ENCODE measurements around the gene TCF4.
"Not testable (repeated sequence)": the region's sequence is repeated elsewhere in the genome, so short reads cannot be mapped to it uniquely, and the experiment has no call there.

The TCF4 gene

GRCh38 chr18:55477860-55478581 lies 110.0 kb downstream of the TCF4 start:
- no peak for DNase-seq (ENCODE audit: low read depth in 2 of 2, low spot score in 1 of 2)

DNA sequence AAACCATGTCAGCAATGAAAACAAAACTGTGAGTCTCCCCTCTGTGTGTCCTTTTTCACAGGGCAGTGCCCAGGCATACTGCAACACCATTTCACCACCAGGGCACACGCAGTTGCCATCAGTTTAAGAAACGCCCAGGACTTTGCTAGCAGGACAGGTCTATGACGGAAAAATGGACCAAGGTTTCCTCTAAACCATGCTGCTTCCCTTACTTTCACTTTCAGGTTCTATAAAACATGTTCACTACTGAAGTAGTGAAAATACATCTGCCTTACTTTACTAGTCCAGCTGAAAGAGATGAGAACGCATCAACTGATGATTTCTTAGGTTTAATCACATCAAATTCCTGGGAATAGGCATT lies 110.5 kb downstream of the TCF4 start:
- no peak for DNase-seq (ENCODE audit: low read depth in 2 of 2, low spot score in 1 of 2)

- DNase-seq (ENCODE audit: low read depth in 2 of 2, low spot score in 1 of 2) = no peak
Measured at GRCh38 chr18:55475916-55476315, 112.1 kb downstream of the TCF4 start.

DNA sequence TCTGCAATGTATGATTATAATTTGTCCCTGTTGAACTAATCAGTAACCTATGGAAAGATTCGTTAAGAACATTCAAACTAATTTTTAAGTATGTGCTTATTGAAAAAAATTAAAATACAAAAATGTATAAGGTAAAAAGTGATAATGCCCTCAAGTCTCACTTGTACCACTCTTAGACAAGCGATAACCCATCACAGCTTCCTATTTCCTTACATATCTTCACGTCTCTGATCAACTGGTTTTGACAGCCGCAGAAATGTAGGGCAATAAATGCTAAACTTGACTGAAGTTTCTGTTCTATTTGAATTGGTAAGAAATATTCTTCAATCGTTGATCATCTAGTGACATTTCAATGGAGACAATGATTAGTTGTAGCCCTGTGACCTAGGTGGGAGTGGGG lies 112.5 kb downstream of the TCF4 start:
- DNase-seq (ENCODE audit: low read depth in 2 of 2, low spot score in 1 of 2) = no peak

GRCh38 chr18:55473560-55473959 lies 114.4 kb downstream of the TCF4 start:
- DNase-seq (ENCODE audit: low read depth in 2 of 2, low spot score in 1 of 2) = no peak

DNA sequence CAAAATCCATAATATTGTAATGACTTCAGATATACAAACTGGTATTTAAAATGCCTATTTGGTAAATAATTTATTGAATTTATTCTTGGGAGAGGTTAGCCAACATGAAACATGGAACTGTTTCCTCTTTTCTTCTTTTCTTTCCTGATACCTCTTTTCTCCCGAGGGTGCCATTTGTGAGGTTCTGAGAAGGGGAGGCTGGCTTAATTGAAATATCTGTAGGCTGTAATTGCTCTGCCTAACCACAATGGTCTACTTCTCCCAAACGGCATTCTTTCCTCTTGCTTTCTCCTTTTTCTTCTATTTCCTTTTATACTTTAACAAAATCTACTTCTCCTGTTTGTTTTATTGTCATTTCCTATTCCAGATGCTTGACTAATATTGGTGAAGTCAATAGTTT lies 114.9 kb downstream of the TCF4 start:
- no peak for DNase-seq (ENCODE audit: low read depth in 2 of 2, low spot score in 1 of 2)

- no peak for DNase-seq (ENCODE audit: low read depth in 2 of 2, low spot score in 1 of 2)
Measured at GRCh38 chr18:55470826-55471225, 117.2 kb downstream of the TCF4 start.

DNA sequence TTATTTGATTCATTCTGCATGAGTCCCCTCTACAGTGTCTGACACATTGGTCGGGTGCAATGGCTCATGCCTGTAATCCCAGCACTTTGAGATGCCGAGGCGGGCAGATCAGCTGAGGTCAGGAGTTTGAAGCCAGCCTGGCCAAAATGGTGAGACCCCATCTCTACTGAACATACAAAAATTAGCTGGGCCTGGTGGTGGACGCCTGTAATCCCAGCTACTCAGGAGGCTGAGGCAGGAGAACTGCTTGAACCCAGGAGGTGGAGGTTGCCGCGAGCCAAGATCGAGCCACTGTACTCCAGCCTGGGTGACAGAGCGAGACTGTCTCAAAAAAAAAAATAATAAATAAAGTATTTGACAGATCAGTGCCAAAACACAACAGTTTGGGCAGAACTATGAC lies 118.9 kb downstream of the TCF4 start:
- DNase-seq (ENCODE audit: low read depth in 2 of 2, low spot score in 1 of 2) = not testable (repeated sequence)

DNA sequence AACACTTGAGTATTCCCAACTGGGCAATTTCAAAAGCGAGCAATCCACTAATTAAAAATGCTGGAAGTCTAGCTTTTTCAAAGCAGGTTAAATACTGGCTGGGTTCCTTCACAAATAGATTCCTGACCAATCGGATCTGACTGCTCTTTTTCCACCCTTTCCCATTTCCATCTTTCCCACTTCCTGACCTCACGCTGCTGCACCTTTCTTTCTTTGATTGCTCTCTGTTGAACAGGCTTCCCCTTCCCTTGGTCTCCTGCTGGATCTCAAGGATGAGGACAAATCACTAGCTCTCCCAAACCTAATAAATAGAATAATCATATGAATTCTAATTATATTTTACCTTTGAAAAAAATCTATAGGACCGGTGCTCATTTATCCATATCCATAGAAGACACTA lies 121.2 kb downstream of the TCF4 start:
- no peak for DNase-seq (ENCODE audit: low read depth in 2 of 2, low spot score in 1 of 2)

GRCh38 chr18:55465313-55465712 lies 122.7 kb downstream of the TCF4 start:
- DNase-seq (ENCODE audit: low read depth in 2 of 2, low spot score in 1 of 2) = no peak

DNA sequence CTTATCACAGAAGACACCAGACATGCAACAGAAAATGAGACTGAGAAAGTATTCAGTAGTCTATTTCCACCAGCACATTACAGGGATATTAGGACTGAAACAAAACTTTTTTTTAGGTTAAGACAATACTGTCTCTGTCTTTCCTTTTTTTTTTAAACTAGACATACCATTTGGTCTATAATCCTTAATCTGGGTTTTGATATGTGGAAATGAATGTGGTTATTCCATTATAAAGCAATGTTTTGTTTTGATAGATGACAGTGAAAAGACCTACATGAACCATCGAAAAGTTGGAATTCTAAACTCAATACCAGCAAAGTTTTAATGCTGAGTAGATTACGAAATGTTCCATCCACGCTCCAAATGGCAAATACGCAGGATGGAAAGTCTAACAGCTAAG lies 123.4 kb downstream of the TCF4 start:
- no peak for DNase-seq (ENCODE audit: low read depth in 2 of 2, low spot score in 1 of 2)

GRCh38 chr18:55462652-55463051 lies 125.3 kb downstream of the TCF4 start:
- DNase-seq (ENCODE audit: low read depth in 2 of 2, low spot score in 1 of 2) = no peak

DNA sequence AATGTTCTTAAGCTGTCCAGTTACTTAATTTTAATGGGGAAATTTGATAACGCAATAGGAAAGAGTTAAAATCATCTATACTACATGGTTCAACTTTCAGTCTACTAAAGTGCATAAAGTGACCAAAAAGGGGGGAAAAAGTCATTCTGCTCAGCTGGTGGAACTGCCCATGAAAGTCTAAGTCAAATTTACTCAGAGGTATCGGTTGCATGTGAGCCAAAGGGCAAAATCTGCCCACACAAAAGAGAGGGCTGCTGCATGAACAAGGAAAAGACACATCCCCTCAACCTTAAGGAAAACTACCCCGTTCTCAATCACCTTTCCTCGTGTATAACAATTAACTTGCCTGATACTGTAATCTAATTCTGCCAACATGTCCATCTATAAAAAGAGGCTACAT lies 126.1 kb downstream of the TCF4 start:
- no peak for DNase-seq (ENCODE audit: low read depth in 2 of 2, low spot score in 1 of 2)

GRCh38 chr18:55458456-55459203 lies 129.4 kb downstream of the TCF4 start:
- no peak for DNase-seq (ENCODE audit: low read depth in 2 of 2, low spot score in 1 of 2)

DNA sequence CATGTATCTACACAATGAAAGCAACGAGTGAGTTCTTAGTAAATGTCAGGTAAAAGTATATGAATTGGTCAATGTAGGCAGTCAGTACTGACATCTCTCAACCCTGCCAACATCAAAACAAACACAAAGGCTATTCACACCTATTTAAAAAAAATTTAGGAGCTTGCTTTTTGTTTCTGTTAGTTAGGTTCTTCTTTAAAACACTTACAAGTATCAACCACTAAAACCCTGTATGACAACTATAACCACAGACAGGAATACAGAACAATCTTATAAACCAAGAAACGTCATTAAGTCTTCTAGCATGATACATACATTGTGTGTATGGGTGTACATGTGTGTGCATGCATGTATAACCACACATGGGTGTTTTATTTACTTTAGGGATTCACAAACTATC lies 131.0 kb downstream of the TCF4 start:
- DNase-seq (ENCODE audit: low read depth in 2 of 2, low spot score in 1 of 2) = no peak

GRCh38 chr18:55455938-55456337 lies 132.1 kb downstream of the TCF4 start:
- DNase-seq (ENCODE audit: low read depth in 2 of 2, low spot score in 1 of 2) = no peak

DNA sequence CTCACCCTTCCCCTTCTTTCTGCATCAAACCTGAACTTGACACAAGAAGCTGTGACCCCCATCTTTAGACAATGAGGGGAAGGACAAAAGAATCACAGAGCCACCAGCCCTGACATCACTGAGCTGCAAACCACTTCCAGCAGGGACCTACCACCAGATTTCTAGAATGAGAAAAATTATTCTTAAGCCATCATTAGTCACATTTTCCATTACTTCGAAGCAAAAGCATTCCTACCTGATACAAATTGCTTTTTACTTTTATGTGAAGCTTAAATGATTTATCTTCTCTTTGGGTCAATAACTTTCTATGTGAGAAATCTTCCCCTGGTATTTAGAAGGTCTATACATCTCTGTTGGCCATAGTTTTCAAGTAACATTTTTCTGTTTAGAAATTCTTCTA lies 134.8 kb downstream of the TCF4 start:
- DNase-seq (ENCODE audit: low read depth in 2 of 2, low spot score in 1 of 2) = no peak

- no peak for DNase-seq (ENCODE audit: low read depth in 2 of 2, low spot score in 1 of 2)
Measured at GRCh38 chr18:55452123-55452611, 135.8 kb downstream of the TCF4 start.

- no peak for DNase-seq (ENCODE audit: low read depth in 2 of 2, low spot score in 1 of 2)
Measured at GRCh38 chr18:55449412-55450140, 138.4 kb downstream of the TCF4 start.

DNA sequence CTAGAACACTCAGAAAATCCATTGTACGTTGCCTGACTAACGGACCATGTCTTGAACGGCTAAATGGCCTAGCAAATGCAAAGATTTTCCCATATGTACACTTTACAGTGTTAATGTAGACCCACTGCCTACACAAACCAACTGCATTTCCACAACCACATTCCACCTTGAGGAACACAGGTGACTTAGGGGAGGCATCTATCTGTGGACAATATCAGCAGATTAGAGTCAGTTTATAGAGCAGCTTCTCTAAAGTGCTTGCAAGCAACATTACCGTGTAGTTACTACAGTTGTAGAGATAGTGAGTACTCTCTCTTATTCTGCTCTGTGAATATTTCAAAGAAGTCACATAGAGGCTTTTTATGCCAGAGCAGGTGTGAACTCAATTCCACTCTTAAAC lies 139.6 kb downstream of the TCF4 start:
- no peak for DNase-seq (ENCODE audit: low read depth in 2 of 2, low spot score in 1 of 2)

DNA sequence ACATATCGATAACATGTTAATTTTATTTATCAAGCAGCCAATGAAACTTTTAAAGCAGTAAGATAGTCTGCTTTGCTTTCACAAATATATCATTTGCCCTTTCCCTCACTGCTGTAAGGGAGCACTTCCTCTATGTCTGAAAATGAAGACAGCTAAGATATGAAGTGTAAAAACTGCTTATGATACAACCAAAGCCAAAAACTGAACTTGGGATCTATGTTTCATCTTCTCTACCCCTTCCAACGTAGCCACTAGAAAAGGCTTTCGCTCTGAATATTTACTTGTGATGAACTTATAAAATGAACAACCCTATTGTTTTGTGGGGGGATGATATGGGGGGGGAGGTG lies 140.3 kb downstream of the TCF4 start:
- no peak for DNase-seq (ENCODE audit: low read depth in 2 of 2, low spot score in 1 of 2)

DNA sequence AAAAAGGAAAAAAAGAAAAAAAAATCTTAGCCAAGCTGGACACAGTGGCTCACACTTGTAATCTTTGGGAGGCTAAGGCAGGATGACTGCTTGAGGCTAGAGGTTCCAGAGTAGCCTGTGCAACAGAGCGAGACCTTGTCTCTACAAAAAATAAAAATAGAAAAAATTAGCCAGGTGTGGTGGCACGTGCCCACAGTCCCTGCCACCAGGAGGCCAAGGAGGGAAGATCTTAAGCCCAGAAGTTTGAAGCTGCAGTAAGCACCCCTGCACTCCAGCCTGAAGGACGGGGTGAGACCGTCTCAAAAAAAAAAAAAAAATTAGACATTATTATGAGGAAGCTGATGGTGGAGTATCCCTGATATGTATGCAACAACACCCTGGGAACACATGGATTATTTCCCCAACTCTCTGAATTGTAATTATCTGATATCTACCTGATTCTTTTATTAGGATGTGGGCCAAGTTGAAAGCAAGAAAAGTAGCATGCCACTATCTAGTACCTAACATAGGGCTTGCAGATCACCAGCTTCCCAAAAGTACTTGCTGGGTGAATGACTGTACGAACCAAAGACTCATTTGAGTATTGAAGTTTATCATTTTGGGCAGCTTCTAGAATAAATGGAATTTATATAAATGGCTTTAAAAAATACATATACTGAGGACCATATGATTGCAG lies 140.9 kb downstream of the TCF4 start:
- no peak for DNase-seq (ENCODE audit: low read depth in 2 of 2, low spot score in 1 of 2)

Measured in stimulated activated CD8-positive, alpha-beta memory T cell treated with anti-CD3 and anti-CD28 coated beads, Interleukin-4, amount 100 ng/mL, for 4 hours (primary cell).